D341Med (cell line): ENCODE measurements around the gene CCDC183.
"Not testable (repeated sequence)": the region's sequence is repeated elsewhere in the genome, so short reads cannot be mapped to it uniquely, and the experiment has no call there.

Experiments
- DNase-seq: peaks from one replicate; pipeline ENCODE4 v3.0.0; 2012; ENCODE audit warnings: low spot score

CCDC183 gene

GRCh38 chr9:136825295-136826187 is 29.4 kb downstream of the CCDC183 start:
- DNase-seq = no peak

GRCh38 chr9:136826188-136826541 is 30.0 kb downstream of the CCDC183 start:
- no peak for DNase-seq

GRCh38 chr9:136826703-136827582 is 30.8 kb downstream of the CCDC183 start:
- no peak for DNase-seq

- no peak for DNase-seq
Observed at GRCh38 chr9:136827794-136828473, 31.8 kb downstream of the CCDC183 start.

GRCh38 chr9:136828474-136829140 is 32.5 kb downstream of the CCDC183 start:
- DNase-seq = no peak

- no peak for DNase-seq
Observed at GRCh38 chr9:136829412-136829811, 33.3 kb downstream of the CCDC183 start.

- DNase-seq = no peak
Observed at GRCh38 chr9:136829981-136830885, 34.1 kb downstream of the CCDC183 start.

GRCh38 chr9:136831002-136831719 is 35.0 kb downstream of the CCDC183 start:
- no peak for DNase-seq

GRCh38 chr9:136831720-136832104 is 35.6 kb downstream of the CCDC183 start:
- DNase-seq = no peak

- no peak for DNase-seq
Observed at GRCh38 chr9:136832581-136832980, 36.4 kb downstream of the CCDC183 start.

GRCh38 chr9:136833381-136834048 is 37.4 kb downstream of the CCDC183 start:
- DNase-seq = not testable (repeated sequence)

- no peak for DNase-seq
Observed at GRCh38 chr9:136835162-136835931, 39.2 kb downstream of the CCDC183 start.

GRCh38 chr9:136835932-136836904 is 40.1 kb downstream of the CCDC183 start:
- no peak for DNase-seq

- no peak for DNase-seq
Observed at GRCh38 chr9:136837146-136837855, 41.2 kb downstream of the CCDC183 start.

- DNase-seq = not testable (repeated sequence)
Observed at GRCh38 chr9:136837856-136838277, 41.7 kb downstream of the CCDC183 start.

- no peak for DNase-seq
Observed at GRCh38 chr9:136838314-136839228, 42.4 kb downstream of the CCDC183 start.
